ENCODE results near the gene DPP6. TPM values are rescaled to one million over a fixed set of nuclear protein-coding genes. Genes with fewer than 3 reads are reported as not detected.

Gene DPP6
- total and polyA plus RNA-seq, 2 of the 8 experiments (the other 6 are each of a cell fraction or from before 2014, with no cell fraction given): 4.7 to 6.8 TPM

DNA sequence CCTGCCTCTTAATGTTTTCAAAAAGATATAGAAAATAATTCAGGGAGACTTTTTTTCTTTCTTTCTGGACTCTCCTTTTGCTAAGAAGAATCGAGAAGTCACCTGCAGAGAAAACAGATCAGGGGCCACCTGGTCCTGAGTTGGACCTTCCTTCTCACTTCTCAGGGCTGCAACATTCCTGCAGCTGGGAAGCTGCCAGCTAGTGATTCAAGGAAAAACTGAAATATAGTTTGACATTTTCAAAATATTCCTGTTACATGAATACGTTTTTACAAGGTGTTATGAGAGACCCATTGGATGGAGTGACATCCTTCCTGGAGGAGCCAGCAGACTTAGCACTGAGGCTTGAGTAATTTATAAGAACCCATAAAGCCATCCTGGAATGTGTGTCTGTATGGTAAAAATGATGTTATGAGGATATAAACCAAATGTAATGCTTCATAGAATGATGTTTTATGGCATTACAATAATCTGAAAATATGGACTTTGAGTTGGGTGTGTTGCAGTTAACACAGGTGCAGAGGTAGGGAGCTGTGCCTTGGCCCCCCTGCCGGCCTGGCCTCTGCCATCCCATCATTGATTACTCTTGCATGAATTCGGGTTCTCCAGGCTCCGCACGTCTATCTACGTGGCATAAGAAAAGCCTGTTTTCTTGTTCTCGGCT is 801.0 kb downstream of the DPP6 start:
- Histone ChIP-seq H3K27ac (ENCODE audit: low read depth, low read length) (no peak overlapping the region), H3K4me3 (ENCODE audit: extremely low read depth in 1 of 4, insufficient read depth in 2 of 4, low read depth in 3 of 4, low read length in 4 of 4) (no peak overlapping the region), H4K20me1 (replicated peaks in 1 of 2; ENCODE audit: control insufficient read depth in 1 of 2, insufficient read depth in 2 of 2, low read length in 2 of 2) (no peaks in the 10 kb centered on the region), H2BK120ac (replicated peaks; ENCODE audit: low read depth, low read length) (no peak overlapping the region), H3K4me2 (ENCODE audit: insufficient read depth in 1 of 2, low read depth in 2 of 2, low read length in 2 of 2) (no peak overlapping the region), H3K23ac (ENCODE audit: insufficient read length) (no peak overlapping the region), H3K4ac (replicated peaks; ENCODE audit: insufficient read length, low read depth, low read length) (no peak overlapping the region), H4K8ac (ENCODE audit: extremely low read depth, insufficient read depth, low read length) (no peak overlapping the region), H3K14ac (ENCODE audit: insufficient read length) (no peak overlapping the region), H3K56ac (replicated peaks; ENCODE audit: insufficient read length, low read depth, low read length) (no peak overlapping the region), H3K36me3 (ENCODE audit: control insufficient read depth in 2 of 4, insufficient read depth in 4 of 4, low read length in 3 of 4) (no peaks in the 10 kb centered on the region), H2BK20ac (ENCODE audit: low read length) (no peak overlapping the region), H3K23me2 (ENCODE audit: low read depth, low read length) (no peaks in the 10 kb centered on the region), H3K4me1 (replicated peaks in 1 of 4; ENCODE audit: control insufficient read depth in 3 of 4, insufficient read depth in 4 of 4, low read length in 3 of 4) (no peaks in the 10 kb centered on the region), H2BK5ac (ENCODE audit: low read depth, low read length) (no peak overlapping the region), H3K9ac (replicated peaks in 1 of 4; ENCODE audit: extremely low read depth in 1 of 4, low read depth in 3 of 4, low read length in 3 of 4) (no peak overlapping the region), H3K27me3 (replicated peaks in 1 of 4; ENCODE audit: control insufficient read depth in 3 of 4, extremely low read depth in 1 of 4, insufficient read depth in 3 of 4, low read length in 3 of 4) (no peaks in the 10 kb centered on the region; a peak in 1 of 7 replicates), H2BK15ac (ENCODE audit: low read length) (no peak overlapping the region), H3K18ac (ENCODE audit: extremely low read depth, low read length) (no peak overlapping the region), H2AFZ (ENCODE audit: low read length) (no peak overlapping the region), H3K79me2 (ENCODE audit: control insufficient read depth in 1 of 2, insufficient read depth in 2 of 2, low read length in 2 of 2) (no peaks in the 10 kb centered on the region), H2BK12ac (ENCODE audit: low read depth, low read length) (no peak overlapping the region), H4K5ac (ENCODE audit: insufficient read length, low read depth, low read length) (no peak overlapping the region), H3K9me3 (ENCODE audit: insufficient read depth in 2 of 2, low read depth in 1 of 2, low read length in 1 of 2) (0 out of 4 replicates have a peak, but pooled peaks cover 0 to 2% of the 10 kb centered on the region in 2 experiments), H4K91ac (replicated peaks; ENCODE audit: insufficient read length, low read length) (no peak overlapping the region), H2AK5ac (ENCODE audit: low read depth, low read length) (no peak overlapping the region), H3K79me1 (ENCODE audit: low read depth, low read length) (no peaks in the 10 kb centered on the region)
- ChIA-PET CTCF (ENCODE audit: partially characterized antibody) (no interaction called here), POLR2A (ENCODE audit: partially characterized antibody) (no interaction called here)
- FAIRE-seq (no peak), DNase-seq (ENCODE audit: low read depth in 1 of 2, low spot score in 2 of 2) (no peak)
- WGBS, 2 experiments (ENCODE audit: extremely low coverage in 1 of 2, insufficient coverage in 1 of 2, insufficient read length in 1 of 2, insufficient replicate concordance in 2 of 2, low coverage in 1 of 2, low lambda C conversion rate in 2 of 2, missing lambda C conversion rate in 1 of 2): 93% methylated on average over 8 of the region's 8 CpGs; no CpG with 5 or more reads in 1 of the 2 experiments
- TF ChIP-seq EZH2 (IDR thresholded peaks at IDR 0.05; ENCODE audit: low read depth, low read length, severe bottlenecking) (no peak), NRF1 (IDR thresholded peaks at IDR 0.05; ENCODE audit: low read depth, low read length) (no peak), TAF1 (IDR thresholded peaks at IDR 0.05; ENCODE audit: low read depth, low read length) (no peak), EGR1 (IDR thresholded peaks at IDR 0.05; ENCODE audit: borderline replicate concordance, low read depth, low read length) (no peak), KDM1A (IDR thresholded peaks at IDR 0.05; ENCODE audit: borderline replicate concordance, low read length) (no peak), KDM5A (IDR thresholded peaks at IDR 0.05; ENCODE audit: low read length) (no peak), SIX5 (IDR thresholded peaks at IDR 0.05; ENCODE audit: low read depth, low read length) (no peak), FOSL1 (IDR thresholded peaks at IDR 0.05; ENCODE audit: insufficient read depth, low read depth, low read length) (no peak), NANOG (IDR thresholded peaks at IDR 0.05; ENCODE audit: insufficient read depth, low read depth, low read length, poor library complexity, severe bottlenecking) (no peak)
- TF ChIP-seq, protein P1, sequence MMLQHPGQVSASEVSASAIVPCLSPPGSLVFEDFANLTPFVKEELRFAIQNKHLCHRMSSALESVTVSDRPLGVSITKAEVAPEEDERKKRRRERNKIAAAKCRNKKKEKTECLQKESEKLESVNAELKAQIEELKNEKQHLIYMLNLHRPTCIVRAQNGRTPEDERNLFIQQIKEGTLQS (IDR thresholded peaks at IDR 0.05; ENCODE audit: insufficient read depth, low read depth, low read length): no peak
